Head of caudate nucleus (tissue), 42 donors: ENCODE measurements around the gene AQP7.
"Not testable (repeated sequence)": the region's sequence is repeated elsewhere in the genome, so short reads cannot be mapped to it uniquely, and the experiment has no call there.

Source experiments
- DNase-seq, 42 donors: peaks; one replicate each; pipeline versions ENCODE4 v3.0.0 to v3.0.0-alpha.2; 2020 to 2021; ENCODE audit warnings: mixed read lengths in 7 of 42
- intact Hi-C: fragments of 100-400 bp; cut with DNase I; formaldehyde crosslinking; loops from one replicate; pipeline ENCODE4 v1.15.0; 2022

Gene AQP7

DNA sequence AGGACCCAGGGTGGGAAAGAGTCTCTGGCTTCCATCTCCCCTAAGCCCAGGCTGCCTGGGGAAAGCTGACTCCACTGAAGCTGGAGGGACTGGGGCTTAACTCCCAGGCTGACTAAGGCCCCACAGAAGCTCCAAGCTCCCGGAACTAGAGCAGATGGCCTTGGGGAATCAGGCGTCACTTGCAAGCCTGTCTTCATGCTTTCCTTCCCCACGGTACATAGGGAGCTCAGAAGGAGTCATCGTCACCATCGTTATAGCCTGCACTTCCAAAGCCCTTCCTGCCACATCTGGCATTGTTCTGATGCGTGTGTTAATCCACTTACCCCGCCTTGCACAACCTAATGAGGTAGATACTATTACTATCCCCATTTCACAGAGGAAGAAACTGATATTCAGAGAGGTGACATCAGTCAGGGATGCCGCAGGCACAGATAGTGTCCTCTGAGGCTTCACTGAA, 33.5 kb upstream of the AQP7 start:
- DNase-seq = no peak
- intact Hi-C loops = no loop called here

DNA sequence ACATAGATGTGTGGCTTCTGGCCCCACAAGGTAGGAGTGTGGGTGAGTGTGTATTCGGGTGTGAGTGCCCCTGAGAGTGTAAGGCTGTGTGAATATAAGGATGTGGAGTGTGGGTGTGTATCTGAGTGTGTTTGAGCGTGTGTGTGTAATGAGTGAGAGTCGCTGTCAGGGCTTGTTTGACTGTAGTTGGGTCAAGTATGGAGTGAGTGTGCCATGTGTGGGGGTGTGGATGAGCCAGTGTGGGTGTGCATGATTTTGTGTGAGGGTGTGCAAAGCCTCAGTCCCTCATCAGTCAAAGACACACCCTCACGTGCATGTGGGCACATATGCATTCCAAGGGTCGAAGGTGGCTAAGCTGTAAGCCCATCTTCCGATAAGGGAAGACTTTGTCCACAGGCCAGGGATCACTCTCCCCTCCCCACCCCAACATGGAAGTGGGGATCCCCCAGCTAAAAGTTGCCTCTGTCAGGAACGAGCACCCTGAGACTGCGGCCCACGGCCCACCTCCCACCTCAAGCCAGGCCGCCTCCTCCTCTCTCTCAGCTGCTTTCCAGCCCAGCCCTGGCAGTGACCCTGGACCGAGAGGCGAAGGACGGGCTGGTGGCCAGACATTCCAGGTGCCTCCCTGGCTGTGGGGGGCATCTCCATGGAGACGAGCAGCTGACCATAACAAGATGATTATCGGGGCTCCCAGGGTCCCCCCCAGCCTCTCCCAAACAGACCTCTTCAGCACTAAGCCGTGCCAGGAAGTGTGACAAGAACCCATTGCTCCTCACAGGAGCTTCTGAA, 32.1 kb upstream of the AQP7 start:
- no peak for DNase-seq
- intact Hi-C loops = no loop called here

DNA sequence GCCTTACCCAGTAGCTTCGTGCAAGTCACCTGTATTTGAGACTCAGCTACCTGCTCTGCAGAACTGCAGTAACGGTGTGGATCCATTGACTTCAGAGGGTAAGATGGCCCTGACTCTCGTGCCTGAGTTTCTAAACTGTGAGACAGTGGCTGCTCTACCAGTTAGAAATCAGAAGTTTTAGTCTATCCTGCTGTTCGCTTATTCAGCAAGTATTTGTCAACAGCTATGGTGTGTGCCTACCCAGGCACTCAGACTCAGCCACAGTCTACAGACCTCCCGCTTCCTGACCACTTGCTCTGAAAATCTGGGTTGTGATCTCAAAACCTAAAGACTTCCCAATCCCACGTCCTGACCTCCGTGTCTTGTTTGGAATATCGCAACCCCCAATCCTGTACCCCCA, 31.5 kb upstream of the AQP7 start:
- intact Hi-C loops = no loop called here
- DNase-seq = no peak

DNA sequence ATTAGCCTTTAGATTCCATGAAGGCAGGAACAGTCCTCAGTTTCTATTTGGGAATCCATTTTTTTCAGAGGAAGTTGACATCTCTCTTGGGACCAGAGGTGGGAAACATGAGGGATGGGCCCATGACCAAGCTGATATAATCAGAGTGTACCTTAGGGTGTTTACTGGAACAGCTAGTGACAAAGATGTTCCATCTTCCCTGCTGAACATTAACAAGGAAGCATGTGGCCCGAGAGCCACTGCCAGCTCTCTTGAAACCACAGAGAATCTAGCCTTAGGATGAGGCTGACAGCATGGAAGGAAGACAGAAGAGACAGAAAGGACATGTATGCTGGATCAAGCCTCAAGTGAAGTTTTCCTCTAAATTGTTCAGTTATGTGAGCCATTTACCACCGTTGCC, 29.1 kb upstream of the AQP7 start:
- no peak for DNase-seq
- intact Hi-C loops = no loop called here

DNA sequence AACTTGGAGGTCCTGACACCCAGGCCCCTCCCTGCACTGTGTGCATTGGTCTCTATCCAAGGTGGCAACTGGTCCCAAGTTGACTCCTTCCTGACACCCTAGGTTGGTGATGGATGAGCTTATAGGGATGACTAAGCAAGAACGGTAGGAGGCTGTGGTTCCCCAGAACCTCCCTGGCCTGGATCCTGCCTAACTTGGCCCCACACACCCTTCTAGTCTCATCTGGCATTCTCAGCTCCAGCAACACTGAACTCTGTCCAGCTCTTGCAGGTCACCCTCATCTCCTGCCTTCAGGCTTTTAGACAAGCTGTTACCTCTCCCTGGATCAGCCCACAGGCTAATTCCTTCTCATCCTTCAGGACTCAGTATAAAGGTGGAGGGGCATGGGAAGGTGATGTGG, 28.6 kb upstream of the AQP7 start:
- intact Hi-C loops = no loop called here
- no peak for DNase-seq

DNA sequence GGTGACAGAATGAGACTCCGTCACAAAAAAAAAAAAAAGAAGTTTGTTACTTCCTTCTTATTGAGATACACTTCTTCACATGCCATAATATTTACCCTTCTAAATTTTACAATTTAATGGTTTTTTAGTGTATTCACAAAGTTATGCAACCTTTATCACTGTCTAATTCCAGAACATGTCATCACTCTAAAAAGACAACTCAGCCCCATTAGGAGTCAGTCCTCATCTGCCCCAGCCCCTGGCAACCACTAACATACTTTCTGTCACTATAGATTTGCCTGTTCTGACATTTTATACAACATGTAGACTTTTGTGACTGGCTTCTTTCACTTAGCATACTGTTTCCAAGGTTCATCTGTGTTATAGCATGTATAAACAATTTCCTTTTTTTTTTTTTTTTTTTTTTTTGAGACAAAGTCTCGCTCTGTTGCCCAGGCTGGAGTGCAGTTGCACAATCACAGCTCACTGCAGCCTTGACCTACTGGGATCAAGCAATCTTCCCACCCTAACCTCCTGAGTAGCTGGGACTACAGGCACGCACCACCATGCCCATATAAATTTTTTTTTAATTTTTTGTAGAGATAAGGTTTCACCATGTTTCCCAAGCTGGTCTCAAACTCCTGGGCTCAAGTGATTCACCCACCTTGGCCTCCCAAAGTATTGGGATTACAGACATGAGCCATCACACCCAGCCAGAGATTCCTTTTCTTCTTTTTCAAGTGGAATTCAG, 27.1 kb upstream of the AQP7 start:
- intact Hi-C loops = no loop called here
- no peak for DNase-seq

DNA sequence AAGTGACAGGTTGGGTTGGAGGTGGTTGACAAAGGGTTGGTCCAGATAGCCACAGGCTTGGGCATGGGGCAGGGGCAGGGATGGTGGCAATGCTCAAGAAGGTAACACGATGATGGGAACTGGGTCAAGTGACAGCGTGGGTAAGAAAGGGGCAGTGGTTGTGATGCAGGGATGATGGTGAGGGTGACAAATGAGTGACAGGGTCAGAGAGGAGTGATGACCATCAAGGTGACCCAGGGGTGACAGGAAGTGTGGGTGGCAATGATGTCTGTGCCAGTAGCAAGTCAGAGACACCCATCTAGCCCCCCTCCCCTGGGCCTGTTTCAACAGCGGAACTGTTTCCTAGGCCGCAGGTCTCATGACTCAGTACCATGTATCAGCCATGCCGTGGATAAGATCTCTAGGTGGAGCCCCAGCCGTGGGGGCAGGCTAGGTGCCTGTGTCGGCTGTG, 24.5 kb upstream of the AQP7 start:
- intact Hi-C loops = no loop called here
- DNase-seq = no peak

DNA sequence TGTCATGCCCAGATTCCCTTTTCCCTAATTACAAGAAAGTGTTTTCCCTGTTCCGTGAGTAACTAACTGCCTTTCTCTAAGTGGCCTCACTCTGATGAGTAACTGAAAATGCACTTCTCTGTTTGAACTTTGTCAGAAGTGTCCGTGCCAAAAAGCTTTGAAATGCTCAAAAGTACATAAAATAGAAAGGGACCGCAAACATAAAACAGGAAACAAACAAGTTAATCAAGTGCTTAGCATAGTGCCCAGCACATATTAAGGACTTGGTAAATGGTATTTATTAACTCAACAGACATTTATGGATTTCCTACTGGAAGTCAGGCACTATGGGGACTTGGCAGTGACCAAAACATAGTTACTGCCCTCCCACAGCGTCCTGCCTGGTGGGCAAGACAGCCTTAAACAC, 22.8 kb upstream of the AQP7 start:
- intact Hi-C loops = no loop called here

DNA sequence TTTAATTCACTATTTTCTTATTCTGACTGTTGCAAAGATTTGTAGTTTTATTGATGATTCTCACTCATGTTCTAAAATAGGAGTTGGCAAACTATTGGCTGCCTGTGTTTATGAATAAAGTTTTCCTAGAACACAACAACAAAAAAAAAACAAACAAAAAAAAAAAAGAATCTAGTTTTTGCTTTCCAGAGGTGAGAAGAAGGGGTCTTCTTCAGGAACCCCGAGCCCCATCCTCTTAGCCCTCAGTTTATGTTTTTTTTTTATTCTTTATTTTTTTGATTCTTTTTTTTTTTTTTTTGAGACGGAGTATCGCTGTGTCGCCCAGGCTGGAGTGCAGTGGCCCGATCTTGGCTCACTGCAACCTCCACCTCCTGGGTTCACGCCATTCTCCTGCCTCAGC, 22.1 kb upstream of the AQP7 start:
- intact Hi-C loops, DNase-seq: not testable (repeated sequence)

More for the DNA sequence above, 22.8 kb upstream of the AQP7 start:
- DNase-seq = no peak

DNA sequence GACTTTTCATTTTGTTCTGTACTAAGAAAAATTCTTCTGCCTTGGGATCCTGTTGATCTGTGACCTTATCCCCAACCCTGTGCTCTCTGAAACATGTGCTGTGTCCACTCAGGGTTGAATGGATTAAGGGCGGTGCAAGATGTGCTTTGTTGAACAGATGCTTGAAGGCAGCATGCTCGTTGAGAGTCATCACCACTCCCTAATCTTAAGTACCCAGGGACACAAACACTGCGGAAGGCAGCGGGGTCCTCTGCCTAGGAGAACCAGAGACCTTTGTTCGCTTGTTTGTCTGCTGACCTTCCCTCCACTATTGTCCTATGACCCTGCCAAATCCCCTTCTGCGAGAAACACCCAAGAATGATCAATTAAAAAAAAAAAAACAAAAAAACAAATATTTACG, 21.7 kb upstream of the AQP7 start:
- DNase-seq, intact Hi-C loops: not testable (repeated sequence)

DNA sequence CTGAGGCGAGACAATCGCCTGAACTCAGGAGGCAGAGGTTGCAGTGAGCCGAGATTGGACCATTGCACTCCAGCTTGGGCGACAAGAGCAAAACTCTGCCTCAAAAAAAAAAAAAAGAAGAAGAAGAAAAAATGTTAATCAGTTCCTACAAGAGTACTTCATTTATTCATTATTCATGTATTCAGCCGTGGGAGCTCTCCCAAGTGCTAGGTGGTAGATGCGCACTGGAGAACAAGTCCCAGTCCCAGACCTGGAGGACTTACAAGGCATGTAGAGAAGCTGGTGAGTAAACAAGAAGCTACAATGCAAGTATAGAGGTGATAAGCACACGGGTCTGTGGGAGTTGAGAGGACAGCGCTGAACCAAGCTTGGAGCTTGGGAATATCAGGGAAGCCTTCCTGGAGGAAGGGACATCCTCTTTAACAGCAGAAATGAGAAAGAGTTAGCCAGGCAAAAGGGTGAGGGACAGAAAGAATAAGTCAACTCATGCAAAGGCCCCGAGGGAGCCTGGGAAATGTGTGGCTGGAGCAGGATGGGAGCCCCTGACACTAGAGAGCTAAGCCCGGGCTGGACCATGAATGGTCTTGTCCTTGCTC, 17.4 kb upstream of the AQP7 start:
- no peak for DNase-seq
- intact Hi-C loops = no loop called here

DNA sequence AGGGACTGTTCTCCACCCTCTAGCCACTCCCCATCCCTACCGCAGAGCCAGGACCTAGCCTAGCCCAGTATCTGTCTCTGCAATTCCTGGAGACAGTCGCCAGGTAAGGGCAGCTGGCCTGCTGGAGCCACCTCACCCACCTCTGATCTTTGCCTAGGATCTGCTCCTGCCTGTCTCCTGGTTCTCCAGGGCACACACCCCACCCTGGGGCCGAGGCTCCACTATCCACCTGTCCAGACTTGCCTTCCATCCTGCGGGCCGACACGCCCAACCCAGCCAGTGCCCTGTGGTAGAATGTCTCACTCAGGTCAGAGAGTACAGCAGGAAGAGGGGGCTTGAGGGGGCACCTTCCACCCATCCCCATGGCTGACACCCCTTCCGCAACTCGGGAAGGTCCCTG, 15.7 kb upstream of the AQP7 start:
- DNase-seq = no peak
- intact Hi-C loops = no loop called here

DNA sequence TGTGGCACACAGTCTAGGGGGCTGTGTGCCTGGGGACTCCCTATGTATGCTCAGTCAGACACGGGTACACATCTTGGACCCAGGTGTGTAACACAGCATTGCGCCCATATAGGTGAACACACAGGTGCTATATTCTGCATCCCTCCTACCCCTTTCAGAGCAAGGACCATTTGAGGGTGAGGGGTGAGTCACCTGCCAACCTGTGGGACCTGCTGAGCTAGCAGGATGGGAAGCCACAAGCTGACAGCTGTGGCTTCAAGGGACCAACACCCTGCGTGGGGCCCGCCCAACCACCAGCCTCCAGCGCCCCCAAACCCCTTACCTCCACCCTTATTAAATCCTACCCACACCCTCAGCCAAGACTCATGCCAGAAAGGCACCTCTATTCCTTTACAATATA, 14.6 kb upstream of the AQP7 start:
- DNase-seq = no peak
- intact Hi-C loops = no loop called here

DNA sequence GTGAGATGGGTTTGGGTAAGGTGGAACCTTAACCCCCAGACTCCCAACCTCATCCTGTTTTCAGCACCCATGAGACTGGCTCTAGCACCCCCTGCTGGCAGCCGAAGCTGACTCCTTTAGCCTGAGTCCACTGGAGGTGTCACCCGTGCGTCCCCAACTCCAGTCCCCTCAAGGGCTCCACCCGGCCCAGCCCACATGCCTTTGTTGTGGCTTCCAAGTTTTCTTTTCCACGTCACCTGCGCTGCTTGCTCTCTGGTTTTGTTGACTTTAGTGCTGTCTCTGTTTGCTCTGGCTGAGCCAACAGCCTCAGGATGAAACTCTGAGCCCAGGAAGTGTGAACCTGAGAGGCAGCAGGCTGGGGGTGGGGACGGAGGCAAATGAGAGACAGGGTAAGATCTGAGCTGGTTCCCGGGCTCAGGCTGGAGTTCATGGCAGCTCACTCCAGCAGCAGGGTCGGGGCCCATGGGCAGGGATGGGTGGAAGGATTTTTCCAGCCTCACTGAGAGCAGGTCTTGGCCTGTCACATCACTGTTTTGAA, 13.2 kb upstream of the AQP7 start:
- intact Hi-C loops = no loop called here
- peak in 40 of 42 donors; percentile 25 to 83 (median 54) for DNase-seq

DNA sequence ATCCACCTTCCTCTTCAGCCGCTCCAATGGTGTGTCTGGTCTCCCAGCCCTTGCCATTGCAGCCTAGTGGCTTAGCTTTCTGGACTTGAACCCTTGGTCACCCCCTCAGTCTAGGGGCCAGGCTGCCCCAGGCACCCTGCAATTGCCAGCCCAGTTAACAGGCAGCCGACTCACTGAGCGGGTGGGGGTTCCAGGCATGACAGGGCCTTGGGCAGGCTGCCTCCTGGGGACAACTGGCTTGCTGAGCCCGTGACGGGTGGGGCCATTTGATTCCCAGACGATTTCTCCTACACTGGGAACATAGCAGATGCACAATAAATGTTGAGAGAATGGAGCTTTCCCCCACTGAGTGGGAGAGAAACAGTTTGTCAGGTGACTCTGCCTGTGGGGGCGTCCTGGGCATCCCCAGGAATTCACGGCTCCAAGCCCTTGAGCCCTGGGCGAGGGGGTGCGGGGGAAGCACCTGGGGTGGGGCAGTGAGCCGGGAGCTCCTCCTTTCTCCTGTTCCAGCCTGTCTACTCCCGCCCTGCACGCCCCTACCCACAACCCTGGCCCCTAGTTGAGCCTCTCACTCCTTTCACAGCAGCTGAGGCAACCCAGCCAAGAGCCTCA, 12.6 kb upstream of the AQP7 start:
- DNase-seq = no peak
- intact Hi-C loops = no loop called here

DNA sequence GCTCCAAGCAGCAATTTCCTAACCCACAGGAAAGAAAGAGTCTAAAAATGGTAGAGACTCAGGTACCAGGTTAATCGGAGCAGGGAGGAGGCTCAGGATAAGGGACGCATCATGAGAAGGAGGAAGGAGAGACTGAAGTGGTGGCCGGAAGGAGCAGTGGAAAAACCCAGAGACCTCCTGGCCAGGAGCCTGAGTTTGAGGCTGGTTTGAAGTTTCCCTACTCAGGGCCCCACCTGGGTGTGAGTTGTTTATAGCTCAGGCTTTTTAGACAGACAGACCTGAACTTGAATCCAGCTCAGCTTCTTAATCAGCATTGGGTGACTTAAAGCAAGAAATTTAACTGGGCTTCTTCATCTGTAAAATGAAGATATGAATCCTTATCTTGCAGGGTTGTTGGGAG, 11.9 kb upstream of the AQP7 start:
- intact Hi-C loops = no loop called here
- no peak for DNase-seq

DNA sequence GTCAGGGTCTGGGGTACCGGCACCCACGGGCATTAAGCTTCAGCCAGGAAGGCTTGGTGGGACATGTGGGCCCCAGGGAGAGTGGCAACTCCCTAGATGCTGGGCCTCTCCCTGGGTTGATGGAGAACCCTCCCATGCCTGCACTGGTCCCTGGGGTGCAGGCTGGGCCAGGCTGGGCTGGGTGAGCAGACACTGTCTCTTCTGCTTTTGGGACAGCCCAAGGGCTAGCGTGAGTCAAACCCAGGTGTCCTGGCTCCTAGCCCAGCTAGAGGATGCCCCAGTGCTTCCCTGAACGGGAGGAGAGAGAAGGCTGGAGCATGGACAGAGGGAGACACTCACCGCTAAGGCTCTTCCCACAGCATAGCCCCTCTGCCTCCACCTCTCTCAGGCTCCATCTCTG, 5.7 kb upstream of the AQP7 start:
- intact Hi-C loops = no loop called here
- DNase-seq = no peak

DNA sequence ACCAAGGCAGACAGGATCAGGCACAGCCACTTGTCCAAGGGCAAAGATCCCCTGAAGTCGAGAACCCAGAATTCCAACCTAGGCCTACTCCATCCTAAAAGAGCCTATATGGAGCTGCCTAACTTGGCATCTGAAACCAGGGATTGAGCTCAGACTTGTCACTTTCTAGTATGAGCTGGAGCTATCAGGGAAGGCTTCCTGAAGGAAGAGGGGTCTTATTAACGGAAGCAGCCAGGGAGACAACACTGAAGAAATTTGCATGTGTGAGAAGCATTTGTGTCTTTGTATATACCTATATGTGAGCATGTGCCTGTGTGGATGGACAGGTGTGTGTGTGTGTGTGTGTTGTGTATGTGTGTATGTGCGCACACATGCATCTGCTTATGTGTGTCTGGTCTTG, 4.7 kb upstream of the AQP7 start:
- no peak for DNase-seq
- intact Hi-C loops = no loop called here

DNA sequence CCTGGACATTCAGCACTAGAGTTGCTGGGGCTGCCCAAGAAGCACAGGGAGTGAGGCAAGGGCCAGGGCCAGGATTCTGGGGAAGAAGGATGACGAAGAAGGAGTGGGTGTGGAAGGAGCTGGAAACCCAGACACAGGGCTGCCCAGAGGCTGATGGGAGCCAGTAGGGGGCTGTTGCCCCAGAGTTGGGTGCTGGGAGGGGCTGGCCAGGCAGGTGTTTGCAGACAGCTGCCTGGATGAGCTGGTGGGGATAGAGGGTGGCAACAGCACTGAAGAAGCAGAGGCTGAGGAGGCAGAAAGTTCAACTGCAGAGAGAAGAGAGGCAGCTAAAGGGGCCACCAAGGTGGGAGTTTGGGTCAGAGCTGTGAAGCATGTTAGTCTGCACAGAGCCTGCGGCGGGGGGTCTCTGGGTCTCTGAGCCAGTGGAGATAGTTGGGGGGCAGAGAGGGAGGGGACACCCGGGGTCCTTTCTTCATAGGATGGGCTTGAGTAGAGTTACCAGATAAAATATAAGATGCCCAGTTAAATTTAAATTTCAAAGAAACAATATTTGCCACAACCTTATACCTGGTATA, 2.5 kb upstream of the AQP7 start:
- no peak for DNase-seq
- intact Hi-C loops = no loop called here
